ENCODE results near the gene CELF2.

GRCh38 chr10:11245981-11246590 lies 228.4 kb downstream of the CELF2 start:
- no peak for TF ChIP-seq CTCF (IDR thresholded peaks at IDR 0.05 in 4 of 5, conservative IDR thresholded peaks at IDR 0.05 in 1 of 5)
- no peak for TF ChIP-seq POLR2A (IDR thresholded peaks at IDR 0.05)
